Effector memory CD4-positive, alpha-beta T cell (primary cell): ENCODE measurements around the gene BACE1.

Experiments
- DNase-seq, 3 donors: peaks; one replicate each; pipeline ENCODE4 v3.0.0-alpha.2; 2020
- H3K27ac ChIP-seq: 2 replicates; pipeline ENCODE4 v1.7.0; 2013; ENCODE audit warnings: mild to moderate bottlenecking, low read length, moderate library complexity; ENCODE audit not compliant: insufficient read depth, poor library complexity, severe bottlenecking
- H3K27me3 ChIP-seq: replicated peaks from 2 replicates; pipeline ENCODE4 v1.7.0; 2013; ENCODE audit warnings: mild to moderate bottlenecking, low read length; ENCODE audit not compliant: insufficient read depth, control insufficient read depth, poor library complexity, severe bottlenecking
- H3K36me3 ChIP-seq: 2 replicates; pipeline ENCODE4 v1.7.0; 2013; ENCODE audit warnings: mild to moderate bottlenecking, low read length, moderate library complexity; ENCODE audit not compliant: control insufficient read depth, insufficient read depth
- H3K4me1 ChIP-seq: 2 replicates; pipeline ENCODE4 v1.7.0; 2013; ENCODE audit warnings: low read length, mild to moderate bottlenecking; ENCODE audit not compliant: control insufficient read depth, insufficient read depth, poor library complexity, severe bottlenecking
- H3K4me3 ChIP-seq: 2 replicates; pipeline ENCODE4 v1.7.0; 2013; ENCODE audit warnings: low read length, low read depth, mild to moderate bottlenecking; ENCODE audit not compliant: insufficient read depth, poor library complexity, severe bottlenecking
- H3K9me3 ChIP-seq: 2 replicates; pipeline ENCODE4 v1.7.0; 2013; ENCODE audit warnings: mild to moderate bottlenecking, low read length, moderate library complexity; ENCODE audit not compliant: control insufficient read depth
- total RNA-seq, 3 donors: gene quantifications; one replicate each; lab custom pipeline; 2026; lab: John Stamatoyannopoulos, UW

The BACE1 gene
- total RNA-seq = 1.7 to 4.1 (median 3.5) reads per million in 3 donors

DNA sequence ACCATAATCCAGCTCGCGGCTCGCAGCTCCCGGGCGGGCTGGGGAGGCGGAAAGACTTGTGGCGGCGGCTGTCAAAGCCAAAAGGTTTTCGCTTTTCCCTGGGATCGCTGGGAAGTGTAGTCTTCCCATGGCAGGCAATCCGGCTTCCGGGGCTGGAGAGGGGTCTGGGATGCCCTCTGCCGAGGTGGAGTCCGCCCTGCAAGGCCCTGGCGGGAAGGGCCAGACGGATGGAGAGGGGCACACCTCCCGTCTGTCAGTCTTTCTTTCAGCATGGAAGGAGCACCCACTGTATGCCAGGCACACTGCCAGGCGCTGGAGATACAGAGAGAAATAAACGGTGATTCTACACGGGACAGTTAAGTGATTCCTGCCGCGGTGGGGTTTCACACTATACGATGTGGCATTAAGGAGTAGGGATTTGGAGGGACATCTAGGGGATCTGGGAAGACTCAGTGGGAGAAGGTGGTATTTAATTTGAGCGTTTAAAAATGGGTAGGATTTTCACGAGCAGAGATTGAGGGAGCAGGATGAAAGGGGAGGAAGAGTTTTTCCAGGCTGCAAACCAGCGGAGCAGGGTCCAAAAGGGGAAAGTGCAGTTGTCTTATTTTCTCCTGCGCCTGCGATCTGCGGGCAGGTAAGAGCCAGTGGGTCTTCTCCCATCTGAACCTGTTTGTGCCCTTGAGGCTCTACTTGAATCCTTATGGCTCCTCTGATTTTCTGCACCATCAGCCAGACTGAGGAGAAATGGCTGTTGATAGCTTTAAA, at the start of gene BACE1:
BACE1 (minus strand) TSS at position 60 of the 765 bp plus-strand sequence. CDS start 461 bp downstream, outside the sequence.
- Histone ChIP-seq H3K36me3 (no peaks in the 10 kb centered on the region), H3K27ac (no peak within 1 kb of the TSS), H3K9me3 (no peaks in the 10 kb centered on the region), H3K4me1 (peaks cover 9% of the 10 kb centered on the region), H3K4me3 (peak within 1 kb of the TSS; percentile 71), H3K27me3 (peaks cover 9% of the 10 kb centered on the region)
- no peak for DNase-seq

DNA sequence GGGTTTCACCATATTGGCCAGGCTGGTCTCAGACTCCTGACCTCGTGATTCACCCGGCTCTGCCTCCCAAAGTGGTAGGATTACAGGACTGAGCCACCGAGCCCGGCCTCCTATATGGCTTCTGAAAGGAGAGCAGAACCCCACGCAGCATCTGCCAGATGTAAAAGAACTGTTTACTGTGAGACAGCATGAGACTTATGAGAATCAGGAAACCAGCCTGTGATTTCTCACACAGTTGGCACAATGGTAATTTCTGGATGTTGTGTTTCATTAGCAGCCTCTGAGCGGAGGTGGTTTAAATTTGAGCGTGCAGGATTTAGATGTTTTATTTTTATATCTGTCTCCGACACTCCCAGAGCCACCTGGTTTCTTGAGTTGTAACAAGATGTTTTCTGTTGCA, 45.4 kb upstream of the BACE1 start:
- Histone ChIP-seq H3K4me3 (no peak overlapping the region), H3K36me3 (peaks cover 38% of the 10 kb centered on the region), H3K27ac (no peak overlapping the region), H3K4me1 (no peaks in the 10 kb centered on the region), H3K9me3 (no peaks in the 10 kb centered on the region), H3K27me3 (no peaks in the 10 kb centered on the region)
- DNase-seq = no peak

DNA sequence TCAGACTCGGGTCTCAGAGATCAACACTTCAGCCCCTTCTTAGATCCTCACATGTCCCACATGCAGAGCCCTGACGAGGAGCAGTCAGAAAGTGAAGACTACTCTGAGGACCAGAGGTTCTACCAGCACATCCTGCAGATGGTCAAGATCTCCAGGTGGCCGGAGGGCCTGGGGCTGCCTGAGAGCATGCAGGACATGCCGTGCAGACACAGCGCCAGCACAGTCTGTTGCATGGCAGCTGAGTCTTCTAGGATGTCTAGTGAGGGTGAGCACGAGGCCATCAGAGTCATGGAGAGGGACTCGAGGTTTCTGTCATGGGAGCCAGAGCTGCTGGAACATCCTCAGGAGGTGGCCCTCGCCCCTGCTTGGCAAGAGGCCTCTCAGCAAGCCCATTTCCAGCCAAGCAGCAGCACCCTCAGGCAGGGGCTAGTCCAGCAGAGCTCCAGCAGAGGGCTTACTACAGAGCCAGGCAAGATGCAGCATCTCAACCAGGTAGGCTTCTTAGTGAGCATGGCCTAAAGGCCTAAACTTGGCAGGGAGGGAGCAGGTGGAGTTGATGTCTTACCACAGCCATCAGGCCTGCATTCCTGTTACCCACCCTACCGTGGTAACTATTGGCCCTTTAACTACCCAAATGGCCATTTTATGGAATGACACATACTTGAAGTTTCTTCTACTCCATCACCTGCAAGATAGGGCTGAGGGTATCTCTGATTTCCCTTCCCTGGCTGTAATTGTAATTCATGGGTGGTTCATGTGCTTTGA, 40.3 kb upstream of the BACE1 start:
- no peak for DNase-seq
- no peaks in the 10 kb centered on the region for H3K4me1 ChIP-seq
- peaks cover 48% of the 10 kb centered on the region for H3K36me3 ChIP-seq
- no peaks in the 10 kb centered on the region for H3K9me3 ChIP-seq
- no peak overlapping the region for H3K4me3 ChIP-seq
- H3K27me3 ChIP-seq = no peaks in the 10 kb centered on the region
- no peak overlapping the region for H3K27ac ChIP-seq

DNA sequence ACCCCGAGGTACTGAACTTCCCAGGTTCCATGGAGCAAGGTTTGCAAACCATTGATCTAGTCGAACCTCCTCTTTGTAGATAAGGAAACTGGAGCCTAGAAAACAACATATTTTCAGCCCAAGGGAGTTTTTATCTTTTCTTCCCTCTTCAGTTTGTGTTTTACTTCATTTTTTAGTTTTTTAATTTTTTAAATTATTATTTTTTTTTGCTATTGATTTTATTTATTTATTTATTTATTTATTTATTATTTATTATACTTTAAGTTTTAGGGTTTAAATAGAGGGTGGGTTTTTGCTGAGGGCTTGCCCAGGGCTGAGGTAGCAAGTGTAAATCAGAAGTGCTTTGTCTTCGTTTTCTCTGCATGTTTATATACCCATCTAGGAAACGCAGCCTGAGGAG, 38.5 kb upstream of the BACE1 start:
- H3K27me3 ChIP-seq = no peaks in the 10 kb centered on the region
- no peak overlapping the region for H3K4me3 ChIP-seq
- no peaks in the 10 kb centered on the region for H3K4me1 ChIP-seq
- no peak overlapping the region for H3K27ac ChIP-seq
- no peaks in the 10 kb centered on the region for H3K9me3 ChIP-seq
- H3K36me3 ChIP-seq = peaks cover 42% of the 10 kb centered on the region
- no peak for DNase-seq

DNA sequence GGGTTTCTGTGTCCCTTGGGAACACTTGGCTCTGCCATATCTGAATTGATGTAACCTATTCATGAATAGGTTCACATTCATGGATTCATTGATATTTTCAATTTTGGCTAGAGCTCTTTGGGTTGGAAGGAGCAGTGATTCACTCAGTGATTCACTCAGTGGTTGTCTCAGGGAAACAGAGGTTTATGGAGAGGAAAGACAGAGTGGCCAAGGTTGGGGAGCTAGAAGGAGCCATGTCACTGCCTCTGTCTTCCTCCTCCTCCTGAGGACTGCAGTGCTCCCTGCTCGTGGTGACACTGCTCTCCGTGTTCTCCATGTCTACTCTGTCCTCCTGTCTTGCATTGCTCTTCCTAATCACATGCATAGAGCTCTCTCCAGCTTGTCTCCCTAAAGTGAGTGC, 29.0 kb upstream of the BACE1 start:
- no peak overlapping the region for H3K27ac ChIP-seq
- H3K36me3 ChIP-seq = peaks cover 21% of the 10 kb centered on the region
- no peaks in the 10 kb centered on the region for H3K9me3 ChIP-seq
- DNase-seq = no peak
- H3K27me3 ChIP-seq = no peaks in the 10 kb centered on the region
- no peak overlapping the region for H3K4me3 ChIP-seq
- H3K4me1 ChIP-seq = no peaks in the 10 kb centered on the region

DNA sequence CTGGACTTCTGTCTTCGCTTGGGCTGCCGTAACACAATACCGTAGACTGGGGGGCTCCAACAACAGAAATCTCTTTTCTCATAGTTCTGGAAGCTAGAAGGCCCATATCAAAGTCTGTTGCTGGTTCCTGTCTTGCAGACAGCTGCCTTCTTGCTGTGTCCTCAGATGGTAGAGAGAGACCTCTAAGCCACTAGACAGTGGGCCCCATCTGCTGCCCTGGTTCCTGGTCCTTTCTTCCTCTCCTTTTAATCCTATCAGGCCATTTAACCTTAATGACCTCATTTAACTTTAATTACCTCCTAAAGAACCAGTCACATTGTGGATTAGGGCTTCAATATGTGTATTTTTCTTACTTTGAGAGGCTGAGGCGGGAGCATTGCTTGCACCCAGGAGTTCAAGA, 21.0 kb upstream of the BACE1 start:
- no peak overlapping the region for H3K27ac ChIP-seq
- no peaks in the 10 kb centered on the region for H3K27me3 ChIP-seq
- peaks cover 13% of the 10 kb centered on the region for H3K36me3 ChIP-seq
- H3K4me1 ChIP-seq = no peaks in the 10 kb centered on the region
- H3K4me3 ChIP-seq = no peak overlapping the region
- no peaks in the 10 kb centered on the region for H3K9me3 ChIP-seq
- DNase-seq = no peak

DNA sequence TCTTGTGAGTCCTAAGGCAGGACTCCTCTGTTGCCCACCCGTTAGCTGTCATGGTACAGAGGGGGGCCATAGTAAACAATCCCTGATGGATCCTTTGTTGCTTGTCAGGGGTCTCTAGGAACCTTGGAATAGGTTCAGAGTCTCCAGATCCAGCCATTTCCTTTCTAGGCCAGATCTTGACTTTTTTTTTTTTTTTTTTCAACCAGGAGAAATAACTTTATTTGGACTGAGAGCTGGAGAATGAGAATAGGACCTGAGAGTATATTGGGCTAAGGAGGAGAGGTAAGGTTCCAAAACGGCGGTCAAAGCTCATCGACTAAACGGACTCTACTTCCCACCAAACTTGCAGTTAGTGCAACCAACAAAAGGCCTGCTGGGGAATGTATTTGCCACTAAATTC, 19.3 kb upstream of the BACE1 start:
- no peak overlapping the region for H3K4me3 ChIP-seq
- peaks cover 12% of the 10 kb centered on the region for H3K36me3 ChIP-seq
- H3K27me3 ChIP-seq = no peaks in the 10 kb centered on the region
- no peak overlapping the region for H3K27ac ChIP-seq
- no peak for DNase-seq
- H3K9me3 ChIP-seq = no peaks in the 10 kb centered on the region
- H3K4me1 ChIP-seq = no peaks in the 10 kb centered on the region

DNA sequence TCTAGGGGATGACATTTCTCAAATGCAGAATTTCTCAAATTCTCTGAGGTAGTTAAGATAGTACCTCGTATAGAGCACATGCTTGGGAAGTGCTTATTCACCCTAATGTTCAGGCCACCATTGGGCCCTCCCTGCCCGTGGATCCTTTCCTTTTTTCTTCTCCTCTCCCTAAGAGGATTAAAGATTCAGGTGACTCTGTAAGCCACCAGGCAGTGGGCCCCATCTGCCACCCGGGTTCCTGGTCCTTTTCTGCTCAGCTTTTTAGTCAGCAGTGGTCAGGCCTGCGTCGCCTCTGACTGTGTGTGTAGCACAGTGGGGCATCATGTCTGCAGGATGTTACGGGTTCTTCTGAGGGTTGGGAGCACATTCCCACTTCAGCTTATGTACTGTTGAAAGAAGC, 18.8 kb upstream of the BACE1 start:
- H3K27ac ChIP-seq = no peak overlapping the region
- H3K4me1 ChIP-seq = no peaks in the 10 kb centered on the region
- peaks cover 7% of the 10 kb centered on the region for H3K36me3 ChIP-seq
- no peak for DNase-seq
- H3K4me3 ChIP-seq = no peak overlapping the region
- H3K27me3 ChIP-seq = no peaks in the 10 kb centered on the region
- no peaks in the 10 kb centered on the region for H3K9me3 ChIP-seq

DNA sequence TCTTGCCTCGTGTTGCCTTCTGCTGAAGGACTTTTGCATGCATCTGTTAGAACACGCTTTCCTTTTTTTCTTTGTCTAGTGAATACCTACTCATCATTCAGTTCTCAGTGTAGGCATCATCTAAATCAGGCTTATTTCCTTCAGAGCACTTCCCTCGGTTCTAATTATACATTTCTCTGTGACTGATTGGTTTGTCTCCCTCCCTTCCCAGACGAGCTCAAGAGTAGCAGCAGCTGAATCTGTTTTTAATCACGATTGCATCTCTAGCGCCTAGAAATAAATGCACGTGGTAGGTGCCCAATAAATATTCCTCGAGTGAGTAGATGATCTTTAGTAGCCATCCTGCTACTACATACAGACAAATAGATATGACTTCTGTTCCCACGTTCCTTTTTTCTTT, 17.9 kb upstream of the BACE1 start:
- H3K27me3 ChIP-seq = no peaks in the 10 kb centered on the region
- no peak overlapping the region for H3K4me3 ChIP-seq
- H3K36me3 ChIP-seq = peaks cover 4% of the 10 kb centered on the region
- no peaks in the 10 kb centered on the region for H3K9me3 ChIP-seq
- H3K4me1 ChIP-seq = peaks cover 3% of the 10 kb centered on the region
- DNase-seq = no peak
- no peak overlapping the region for H3K27ac ChIP-seq

DNA sequence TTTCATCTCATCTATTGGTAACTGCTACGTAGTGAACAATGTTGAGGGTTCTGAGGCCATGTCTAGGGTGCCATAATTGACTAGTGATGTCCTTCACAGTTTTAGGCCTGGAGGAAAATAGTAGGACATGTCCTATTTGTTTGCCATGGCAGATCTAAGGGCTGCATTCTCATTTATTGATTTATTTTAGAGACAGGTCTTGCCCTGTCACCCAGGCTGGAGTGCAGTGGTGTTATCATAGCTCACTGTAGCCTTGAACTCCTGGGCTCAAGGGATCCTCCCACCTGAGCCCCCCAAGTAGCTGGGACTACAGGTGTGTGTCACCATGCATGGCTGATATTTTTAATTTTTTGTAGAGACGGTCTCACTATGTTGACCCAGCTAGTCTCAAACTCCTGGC, 16.8 kb upstream of the BACE1 start:
- Histone ChIP-seq H3K4me3 (no peak overlapping the region), H3K9me3 (no peaks in the 10 kb centered on the region), H3K36me3 (no peaks in the 10 kb centered on the region), H3K4me1 (peaks cover 9% of the 10 kb centered on the region), H3K27ac (no peak overlapping the region), H3K27me3 (no peaks in the 10 kb centered on the region)
- no peak for DNase-seq
